ENCODE results near the gene KASH5.

The KASH5 gene

GRCh38 chr19:49398001-49398615, 10.1 kb downstream of the KASH5 start:
- DNase-seq: no peak

GRCh38 chr19:49398931-49399330, 10.9 kb downstream of the KASH5 start:
- no peak for DNase-seq

GRCh38 chr19:49400029-49400428, 12.0 kb downstream of the KASH5 start:
- no peak for DNase-seq

- no peak for DNase-seq
Observed at GRCh38 chr19:49403404-49404187, 15.5 kb downstream of the KASH5 start.

- no peak for DNase-seq
Observed at GRCh38 chr19:49407079-49407478, 19.0 kb downstream of the KASH5 start.

GRCh38 chr19:49407482-49408015, 19.5 kb downstream of the KASH5 start:
- DNase-seq: no peak

- no peak for DNase-seq
Observed at GRCh38 chr19:49408816-49409440, 20.9 kb downstream of the KASH5 start.

- DNase-seq: no peak
Observed at GRCh38 chr19:49409441-49410029, 21.5 kb downstream of the KASH5 start.

- DNase-seq: no peak
Observed at GRCh38 chr19:49411681-49412326, 23.8 kb downstream of the KASH5 start.

GRCh38 chr19:49413348-49413747, 25.3 kb downstream of the KASH5 start:
- no peak for DNase-seq

- no peak for DNase-seq
Observed at GRCh38 chr19:49414256-49414655, 26.2 kb downstream of the KASH5 start.

- DNase-seq: no peak
Observed at GRCh38 chr19:49415102-49415809, 27.2 kb downstream of the KASH5 start.

- no peak for DNase-seq
Observed at GRCh38 chr19:49415810-49416200, 27.8 kb downstream of the KASH5 start.

GRCh38 chr19:49417088-49417487, 29.0 kb downstream of the KASH5 start:
- DNase-seq: no peak

- no peak for DNase-seq
Observed at GRCh38 chr19:49418511-49418910, 30.5 kb downstream of the KASH5 start.

- no peak for DNase-seq
Observed at GRCh38 chr19:49419173-49419572, 31.1 kb downstream of the KASH5 start.

- no peak for DNase-seq
Observed at GRCh38 chr19:49420227-49420626, 32.2 kb downstream of the KASH5 start.

- DNase-seq: peak; percentile 45 to 67
Observed at GRCh38 chr19:49421039-49421877, 33.2 kb downstream of the KASH5 start.

GRCh38 chr19:49421878-49422202, 33.8 kb downstream of the KASH5 start:
- no peak for DNase-seq

- DNase-seq: peak in 1 of 2 donors; percentile 65
Observed at GRCh38 chr19:49422407-49423070, 34.5 kb downstream of the KASH5 start.
